Neuronal stem cell (in vitro differentiated cells): ENCODE data around the gene NTHL1.

Experiments used
- DNase-seq: peaks from one replicate; pipeline ENCODE4 v3.0.0-alpha.2; 2013; ENCODE audit warnings: low spot score
- H2AFZ ChIP-seq: one replicate; pipeline ENCODE4 v1.6.1; 2013; ENCODE audit warnings: mild to moderate bottlenecking, low read length, inconsistent platforms
- H2AK5ac ChIP-seq: 2 replicates; pipeline ENCODE4 v1.6.1; 2013; ENCODE audit warnings: low read depth, mild to moderate bottlenecking, inconsistent platforms, low read length, moderate library complexity, mixed read lengths
- H2BK120ac ChIP-seq: 2 replicates; pipeline ENCODE4 v1.6.1; 2013; ENCODE audit warnings: low read depth, mild to moderate bottlenecking, inconsistent platforms, low read length, moderate library complexity, mixed read lengths
- H2BK12ac ChIP-seq: one replicate; pipeline ENCODE4 v1.6.1; 2013; ENCODE audit warnings: low read length, inconsistent platforms
- H2BK15ac ChIP-seq: 2 replicates; pipeline ENCODE4 v1.6.1; 2013; ENCODE audit warnings: mild to moderate bottlenecking, low read length, inconsistent platforms, mixed read lengths
- H2BK5ac ChIP-seq: one replicate; pipeline ENCODE4 v1.6.1; 2013; ENCODE audit warnings: inconsistent platforms, mild to moderate bottlenecking, low read length, moderate library complexity
- H3K14ac ChIP-seq: one replicate; pipeline ENCODE4 v1.6.1; 2013; ENCODE audit warnings: low read length, inconsistent platforms
- H3K18ac ChIP-seq: 2 replicates; pipeline ENCODE4 v1.6.1; 2013; ENCODE audit warnings: low read length, inconsistent platforms
- H3K23ac ChIP-seq: 2 replicates; pipeline ENCODE4 v1.6.1; 2013; ENCODE audit warnings: low read depth, mild to moderate bottlenecking, mixed read lengths, low read length, inconsistent platforms; ENCODE audit not compliant: poor library complexity
- H3K27ac ChIP-seq: replicated peaks from 3 replicates; pipeline ENCODE4 v1.5.1; 2013; ENCODE audit warnings: low read length, inconsistent platforms
- H3K27me3 ChIP-seq, 3 experiments: 2 replicates each; pipeline ENCODE4 v1.6.1; 2013; ENCODE audit warnings: low read length in 3 of 3, mild to moderate bottlenecking in 2 of 3, inconsistent platforms in 1 of 3, low read depth in 1 of 3, mixed read lengths in 1 of 3, moderate library complexity in 1 of 3; ENCODE audit not compliant: control insufficient read depth in 3 of 3, insufficient read depth in 3 of 3
- H3K36me3 ChIP-seq, 2 donors: replicated peaks in 1 of 2; 2 replicates each; pipeline ENCODE4 v1.6.1; 2013; ENCODE audit warnings: low read length in 2 of 2; ENCODE audit not compliant: control insufficient read depth in 2 of 2, insufficient read depth in 2 of 2
- H3K4ac ChIP-seq: 2 replicates; pipeline ENCODE4 v1.6.1; 2013; ENCODE audit warnings: inconsistent platforms, mild to moderate bottlenecking, low read length, moderate library complexity
- H3K4me1 ChIP-seq, 2 donors: 1 replicate in 1 of 2; 2 replicates in 1 of 2; pipeline ENCODE4 v1.6.1; 2013; ENCODE audit warnings: low read length in 2 of 2, low read depth in 1 of 2; ENCODE audit not compliant: control insufficient read depth in 2 of 2, insufficient read depth in 1 of 2
- H3K4me2 ChIP-seq: one replicate; pipeline ENCODE4 v1.6.1; 2013; ENCODE audit warnings: mild to moderate bottlenecking, low read length, inconsistent platforms; ENCODE audit not compliant: insufficient read depth, poor library complexity, severe bottlenecking
- H3K4me3 ChIP-seq, 2 donors: 2 replicates each; pipeline ENCODE4 v1.5.1; 2013; ENCODE audit warnings: low read length in 2 of 2, mild to moderate bottlenecking in 2 of 2, inconsistent platforms in 1 of 2, moderate library complexity in 1 of 2
- H3K79me1 ChIP-seq: one replicate; pipeline ENCODE4 v1.6.1; 2013; ENCODE audit warnings: low read depth, mild to moderate bottlenecking, inconsistent platforms, low read length, moderate library complexity
- H3K9ac ChIP-seq: one replicate; pipeline ENCODE4 v1.6.1; 2013; ENCODE audit warnings: mild to moderate bottlenecking, low read depth, low read length, inconsistent platforms; ENCODE audit not compliant: poor library complexity
- H3K9me3 ChIP-seq, 2 donors: replicated peaks in 1 of 2; 2 replicates each; pipeline versions ENCODE3 to v1.6.1; 2013; ENCODE audit warnings: low read length in 2 of 2, mild to moderate bottlenecking in 2 of 2, inconsistent platforms in 1 of 2, low read depth in 1 of 2, mixed read lengths in 1 of 2, moderate library complexity in 1 of 2; ENCODE audit not compliant: control insufficient read depth in 2 of 2, insufficient read depth in 1 of 2
- H4K8ac ChIP-seq: one replicate; pipeline ENCODE4 v1.6.1; 2013; ENCODE audit warnings: low read depth, mild to moderate bottlenecking, inconsistent platforms, low read length, moderate library complexity
- H4K91ac ChIP-seq: one replicate; pipeline ENCODE4 v1.6.1; 2013; ENCODE audit warnings: low read length, low read depth, mild to moderate bottlenecking, inconsistent platforms; ENCODE audit not compliant: poor library complexity
- WGBS, 2 donors: extraction: QIAGEN DNeasy Blood & Tissue Kit; methylation state at CpG; one replicate each; pipeline ENCODE4 v1.1.7; 2013; ENCODE audit warnings: missing lambda C conversion rate in 2 of 2, mixed read lengths in 1 of 2; ENCODE audit not compliant: insufficient read length in 2 of 2, insufficient replicate concordance in 1 of 2; ENCODE audit errors: extremely low coverage in 2 of 2; 5-methylcytosine and 5-hydroxymethylcytosine counted together

The NTHL1 gene

GRCh38 chr16:1997494-1998359 lies 49.9 kb downstream of the NTHL1 start:
- WGBS, 2 donors = no CpG with 5 or more reads among the region's 26 CpGs
- peaks cover 40 to 63% of the 10 kb centered on the region in 2 donors for H3K36me3 ChIP-seq

GRCh38 chr16:1993731-1994131 lies 53.9 kb downstream of the NTHL1 start:
- peaks cover 0 to 4% of the 10 kb centered on the region in 2 donors for H3K9me3 ChIP-seq
- no peak overlapping the region for H3K18ac ChIP-seq
- H2AK5ac ChIP-seq = no peak overlapping the region
- H3K79me1 ChIP-seq = peaks cover 7% of the 10 kb centered on the region
- no peak overlapping the region for H3K27ac ChIP-seq
- H3K23ac ChIP-seq = no peak overlapping the region
- no peak overlapping the region for H2BK120ac ChIP-seq
- peaks cover 12 to 18% of the 10 kb centered on the region in 2 donors for H3K4me1 ChIP-seq
- H3K36me3 ChIP-seq = peaks cover 12 to 25% of the 10 kb centered on the region in 2 donors
- H2BK15ac ChIP-seq = no peak overlapping the region
- no peak overlapping the region for H2AFZ ChIP-seq
- H3K27me3 ChIP-seq = peaks cover 16 to 36% (median 31%) of the 10 kb centered on the region in 3 experiments
- no peak overlapping the region for H2BK5ac ChIP-seq
- H3K9ac ChIP-seq = no peak overlapping the region
- no peak overlapping the region for H3K4me3 ChIP-seq
- H4K8ac ChIP-seq = no peak overlapping the region
- H4K91ac ChIP-seq = no peak overlapping the region
- no peak overlapping the region for H3K14ac ChIP-seq
- WGBS, 2 donors = no CpG with 5 or more reads among the region's 2 CpGs
- DNase-seq = no peak
- H3K4me2 ChIP-seq = no peak overlapping the region
- H3K4ac ChIP-seq = no peak overlapping the region
- H2BK12ac ChIP-seq = no peak overlapping the region

More at GRCh38 chr16:1997494-1998359, 49.9 kb downstream of the NTHL1 start:
- DNase-seq = no peak
- H2BK5ac ChIP-seq = no peak overlapping the region
- peaks cover 15% of the 10 kb centered on the region for H3K79me1 ChIP-seq
- no peak overlapping the region for H4K91ac ChIP-seq
- no peak overlapping the region for H3K4me3 ChIP-seq
- H3K4me2 ChIP-seq = no peak overlapping the region
- H2BK15ac ChIP-seq = no peak overlapping the region
- no peak overlapping the region for H2BK120ac ChIP-seq
- H3K23ac ChIP-seq = no peak overlapping the region
- no peak overlapping the region for H3K9ac ChIP-seq
- no peak overlapping the region for H2AK5ac ChIP-seq
- H3K27me3 ChIP-seq = peaks cover 0 to 5% (median 0%) of the 10 kb centered on the region in 3 experiments
- H3K4ac ChIP-seq = no peak overlapping the region
- no peak overlapping the region for H3K14ac ChIP-seq
- no peak overlapping the region for H4K8ac ChIP-seq
- no peak overlapping the region for H2AFZ ChIP-seq
- no peak overlapping the region for H3K27ac ChIP-seq
- no peaks in the 10 kb centered on the region for H3K9me3 ChIP-seq
- no peak overlapping the region for H2BK12ac ChIP-seq
- no peaks in the 10 kb centered on the region for H3K4me1 ChIP-seq
- peak overlapping the region; percentile 17 for H3K18ac ChIP-seq

GRCh38 chr16:1992704-1993317 lies 54.8 kb downstream of the NTHL1 start:
- H3K9ac ChIP-seq = peak overlapping the region; percentile 88
- peaks cover 0 to 4% of the 10 kb centered on the region in 2 donors for H3K9me3 ChIP-seq
- H3K4ac ChIP-seq = peak overlapping the region; percentile 93
- H4K91ac ChIP-seq = peak overlapping the region; percentile 85
- WGBS, 2 donors = no CpG with 5 or more reads among the region's 50 CpGs
- H2BK5ac ChIP-seq = peak overlapping the region; percentile 39
- peaks cover 5% of the 10 kb centered on the region for H3K79me1 ChIP-seq
- peak overlapping the region; percentile 75 for H2BK120ac ChIP-seq
- DNase-seq = no peak
- peak overlapping the region; percentile 99 for H3K18ac ChIP-seq
- H2AK5ac ChIP-seq = peak overlapping the region; percentile 98
- H3K27me3 ChIP-seq = peaks cover 18 to 37% (median 34%) of the 10 kb centered on the region in 3 experiments
- H3K27ac ChIP-seq = no peak overlapping the region
- peak overlapping the region; percentile 26 to 76 for H3K4me3 ChIP-seq
- peak overlapping the region; percentile 99 for H3K23ac ChIP-seq
- H3K4me2 ChIP-seq = peak overlapping the region; percentile 73
- peak overlapping the region; percentile 98 for H2BK15ac ChIP-seq
- peaks cover 12 to 18% of the 10 kb centered on the region in 2 donors for H3K4me1 ChIP-seq
- peak overlapping the region; percentile 81 for H2AFZ ChIP-seq
- H3K36me3 ChIP-seq = peaks cover 6 to 18% of the 10 kb centered on the region in 2 donors
- H3K14ac ChIP-seq = peak overlapping the region; percentile 94
- peak overlapping the region; percentile 98 for H2BK12ac ChIP-seq
- peak overlapping the region; percentile 65 for H4K8ac ChIP-seq
